K562 (cell line): ENCODE results near the gene DPM1. TPM values are rescaled to one million over a fixed set of nuclear protein-coding genes. Genes with fewer than 3 reads are reported as not detected.

ENCODE experiments used
- CHD7 ChIP-seq: fragments of 200-600 bp; sonication (generic); IDR thresholded peaks from one replicate; pipeline ENCODE4 v1.6.1; 2012; ENCODE audit warnings: mild to moderate bottlenecking, low read depth, low read length, inconsistent platforms
- MGA ChIP-seq: fragments of 450-650 bp; IDR thresholded peaks from 2 replicates; pipeline ENCODE4 v1.6.1; 2016; ENCODE audit warnings: mild to moderate bottlenecking, moderate library complexity
- PPARD ChIP-seq: fragments of 250-450 bp; sonication (Bioruptor Pico); IDR thresholded peaks from 2 replicates; pipeline ENCODE4 v1.8.0; 2022; ENCODE audit warnings: inconsistent platforms, mild to moderate bottlenecking, moderate library complexity
- SP1 ChIP-seq: sonication (generic); formaldehyde crosslinking; IDR thresholded peaks from 2 replicates; pipeline ENCODE4 v1.8.1; 2022; ENCODE audit warnings: mild to moderate bottlenecking, missing genetic modification reagents
- polyA plus RNA-seq, 8 experiments: library from polyadenylated mRNA; depleted of rRNA in 4 of 8; stranded (reverse) in 5 of 8; unstranded in 3 of 8; fragments of >200 nt; fragmentation: Nextera tagmentation in 2 of 8; fragmentation: Illumina TruSeq in 1 of 8; extraction: Ambion mirVana in 2 of 8; extraction: Trizol in 1 of 8; gene quantifications; 2 replicates each; pipeline versions ENCODE4 v1.2.1 to v1.2.3, GENCODE V29; 2011 to 2014; ENCODE audit warnings: inconsistent platforms in 1 of 8, missing spikeins in 1 of 8
- total RNA-seq, 7 experiments: library from RNA; depleted of rRNA in 6 of 7; stranded (reverse); fragments of >200 nt in 6 of 7; fragmentation: Illumina TruSeq in 2 of 7; extraction: Trizol in 2 of 7; gene quantifications; 2 replicates each; pipeline versions ENCODE4 v1.2.1 to v1.2.3, GENCODE V29; 2011 to 2021; ENCODE audit warnings: low replicate concordance in 1 of 7

The DPM1 gene
- total and polyA plus RNA-seq, 9 of the 15 experiments (the other 6 are each of a cell fraction or from before 2014, with no cell fraction given): 75.2 to 190 (median 153) TPM

- TF ChIP-seq MGA: no peak; the same call in 1 of the 2 replicates
- no peak for TF ChIP-seq CHD7
- no peak for TF ChIP-seq PPARD (CRISPR knock-in tag)
- TF ChIP-seq SP1 (CRISPR knock-in tag): no peak
These were observed 54.8 kb downstream of the DPM1 start (continued) for GRCh38 chr20:50903353-50904051.
